A673 (cell line): ENCODE results near the gene RPL36.

Source experiments
- EZH2 ChIP-seq: fragments of 200-600 bp; sonication (generic); IDR thresholded peaks from 2 replicates; pipeline ENCODE4 v1.6.1; 2017; ENCODE audit warnings: borderline replicate concordance, low read depth, mild to moderate bottlenecking, mixed read lengths, antibody characterized with exemption, low read length; ENCODE audit not compliant: poor library complexity, severe bottlenecking
- TF ChIP-seq, protein P1 (sequence below): fragments of 300-800, 200-600 bp; sonication (generic); conservative IDR thresholded peaks from 2 replicates; pipeline ENCODE4 v1.5.1; 2017; ENCODE audit warnings: low read depth, mild to moderate bottlenecking, antibody characterized with exemption, low read length, moderate library complexity, mixed read lengths

DNA sequence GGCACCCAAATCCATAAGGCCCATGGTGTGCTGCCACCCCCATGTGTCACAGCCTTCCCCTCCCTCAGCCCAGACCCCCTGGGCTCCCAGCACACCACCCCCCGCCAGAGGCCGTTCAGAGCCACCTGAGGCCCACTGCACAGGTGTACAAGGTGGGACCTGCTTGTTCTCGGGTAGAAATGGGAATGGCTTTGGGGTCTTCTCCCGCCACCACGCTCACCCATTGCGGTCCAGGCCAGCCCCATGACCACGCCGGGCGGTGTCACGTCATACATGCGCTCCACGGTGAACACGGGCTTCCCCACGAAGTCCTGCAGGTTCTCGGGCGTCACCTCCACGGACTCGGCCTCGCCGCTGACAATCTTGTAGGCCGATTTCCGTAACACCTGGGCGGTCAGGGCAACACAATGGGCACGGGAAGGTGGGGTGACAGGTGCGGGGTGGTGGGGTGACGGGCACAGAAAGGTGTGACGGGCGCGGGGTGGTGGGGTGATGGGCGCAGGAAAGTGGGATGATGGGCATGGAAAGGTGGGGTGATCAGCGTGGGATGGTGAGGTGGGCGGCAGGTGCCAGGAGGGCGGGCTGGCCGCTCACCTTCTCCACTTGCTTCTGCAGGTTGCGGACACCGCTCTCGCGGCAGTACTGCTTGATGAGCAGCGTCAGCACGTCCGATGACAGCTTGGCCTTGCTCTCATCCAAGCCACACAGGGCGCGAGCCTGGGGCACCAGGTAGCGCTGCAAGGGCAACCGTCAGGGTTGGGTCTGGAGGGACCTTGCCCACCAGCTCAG lies 4.3 kb downstream of the RPL36 start:
- TF ChIP-seq, protein P1, sequence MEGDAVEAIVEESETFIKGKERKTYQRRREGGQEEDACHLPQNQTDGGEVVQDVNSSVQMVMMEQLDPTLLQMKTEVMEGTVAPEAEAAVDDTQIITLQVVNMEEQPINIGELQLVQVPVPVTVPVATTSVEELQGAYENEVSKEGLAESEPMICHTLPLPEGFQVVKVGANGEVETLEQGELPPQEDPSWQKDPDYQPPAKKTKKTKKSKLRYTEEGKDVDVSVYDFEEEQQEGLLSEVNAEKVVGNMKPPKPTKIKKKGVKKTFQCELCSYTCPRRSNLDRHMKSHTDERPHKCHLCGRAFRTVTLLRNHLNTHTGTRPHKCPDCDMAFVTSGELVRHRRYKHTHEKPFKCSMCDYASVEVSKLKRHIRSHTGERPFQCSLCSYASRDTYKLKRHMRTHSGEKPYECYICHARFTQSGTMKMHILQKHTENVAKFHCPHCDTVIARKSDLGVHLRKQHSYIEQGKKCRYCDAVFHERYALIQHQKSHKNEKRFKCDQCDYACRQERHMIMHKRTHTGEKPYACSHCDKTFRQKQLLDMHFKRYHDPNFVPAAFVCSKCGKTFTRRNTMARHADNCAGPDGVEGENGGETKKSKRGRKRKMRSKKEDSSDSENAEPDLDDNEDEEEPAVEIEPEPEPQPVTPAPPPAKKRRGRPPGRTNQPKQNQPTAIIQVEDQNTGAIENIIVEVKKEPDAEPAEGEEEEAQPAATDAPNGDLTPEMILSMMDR = no peak
- no peak for TF ChIP-seq EZH2
